ENCODE measurements around the gene KRT1.

GRCh38 chr12:52691841-52692150 lies 11.6 kb upstream of the KRT1 start:
- TF ChIP-seq CTCF (IDR thresholded peaks at IDR 0.05) (no peak), CBX8 (IDR thresholded peaks at IDR 0.05) (no peak), MAX (IDR thresholded peaks at IDR 0.05) (no peak), EHMT2 (IDR thresholded peaks at IDR 0.05; ENCODE audit: low read depth) (no peak), POLR2A (IDR thresholded peaks at IDR 0.05; ENCODE audit: low read length) (no peak), RAD21 (conservative IDR thresholded peaks at IDR 0.05 in 1 of 2, IDR thresholded peaks at IDR 0.05 in 1 of 2) (no peak), EP300 (IDR thresholded peaks at IDR 0.05) (no peak), HDAC2 (IDR thresholded peaks at IDR 0.05) (no peak), GATA3 (IDR thresholded peaks at IDR 0.05; ENCODE audit: borderline replicate concordance) (no peak)
- TF ChIP-seq, protein P1, sequence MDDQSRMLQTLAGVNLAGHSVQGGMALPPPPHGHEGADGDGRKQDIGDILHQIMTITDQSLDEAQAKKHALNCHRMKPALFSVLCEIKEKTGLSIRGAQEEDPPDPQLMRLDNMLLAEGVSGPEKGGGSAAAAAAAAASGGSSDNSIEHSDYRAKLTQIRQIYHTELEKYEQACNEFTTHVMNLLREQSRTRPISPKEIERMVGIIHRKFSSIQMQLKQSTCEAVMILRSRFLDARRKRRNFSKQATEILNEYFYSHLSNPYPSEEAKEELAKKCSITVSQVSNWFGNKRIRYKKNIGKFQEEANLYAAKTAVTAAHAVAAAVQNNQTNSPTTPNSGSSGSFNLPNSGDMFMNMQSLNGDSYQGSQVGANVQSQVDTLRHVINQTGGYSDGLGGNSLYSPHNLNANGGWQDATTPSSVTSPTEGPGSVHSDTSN (IDR thresholded peaks at IDR 0.05), result no peak
- TF ChIP-seq, protein P2, sequence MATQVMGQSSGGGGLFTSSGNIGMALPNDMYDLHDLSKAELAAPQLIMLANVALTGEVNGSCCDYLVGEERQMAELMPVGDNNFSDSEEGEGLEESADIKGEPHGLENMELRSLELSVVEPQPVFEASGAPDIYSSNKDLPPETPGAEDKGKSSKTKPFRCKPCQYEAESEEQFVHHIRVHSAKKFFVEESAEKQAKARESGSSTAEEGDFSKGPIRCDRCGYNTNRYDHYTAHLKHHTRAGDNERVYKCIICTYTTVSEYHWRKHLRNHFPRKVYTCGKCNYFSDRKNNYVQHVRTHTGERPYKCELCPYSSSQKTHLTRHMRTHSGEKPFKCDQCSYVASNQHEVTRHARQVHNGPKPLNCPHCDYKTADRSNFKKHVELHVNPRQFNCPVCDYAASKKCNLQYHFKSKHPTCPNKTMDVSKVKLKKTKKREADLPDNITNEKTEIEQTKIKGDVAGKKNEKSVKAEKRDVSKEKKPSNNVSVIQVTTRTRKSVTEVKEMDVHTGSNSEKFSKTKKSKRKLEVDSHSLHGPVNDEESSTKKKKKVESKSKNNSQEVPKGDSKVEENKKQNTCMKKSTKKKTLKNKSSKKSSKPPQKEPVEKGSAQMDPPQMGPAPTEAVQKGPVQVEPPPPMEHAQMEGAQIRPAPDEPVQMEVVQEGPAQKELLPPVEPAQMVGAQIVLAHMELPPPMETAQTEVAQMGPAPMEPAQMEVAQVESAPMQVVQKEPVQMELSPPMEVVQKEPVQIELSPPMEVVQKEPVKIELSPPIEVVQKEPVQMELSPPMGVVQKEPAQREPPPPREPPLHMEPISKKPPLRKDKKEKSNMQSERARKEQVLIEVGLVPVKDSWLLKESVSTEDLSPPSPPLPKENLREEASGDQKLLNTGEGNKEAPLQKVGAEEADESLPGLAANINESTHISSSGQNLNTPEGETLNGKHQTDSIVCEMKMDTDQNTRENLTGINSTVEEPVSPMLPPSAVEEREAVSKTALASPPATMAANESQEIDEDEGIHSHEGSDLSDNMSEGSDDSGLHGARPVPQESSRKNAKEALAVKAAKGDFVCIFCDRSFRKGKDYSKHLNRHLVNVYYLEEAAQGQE (IDR thresholded peaks at IDR 0.05), result no peak
